T-helper 9 cell (primary cell): ENCODE results near the gene STAP2.

Experiments
- DNase-seq: peaks from one replicate; pipeline ENCODE4 v3.0.0-alpha.2; 2020
- total RNA-seq, 2 donors: gene quantifications; one replicate each; lab custom pipeline; 2026; lab: John Stamatoyannopoulos, UW

Gene STAP2
- 0.24 to 0.91 reads per million in 2 donors for total RNA-seq

GRCh38 chr19:4338441-4339355 lies at the start of gene STAP2:
Gene STAP2, minus strand, starts transcription at chr19:4338827. Its CDS starts 74 bp downstream, at chr19:4338753.
- no peak for DNase-seq

- no peak for DNase-seq
These were observed 47.6 kb upstream of the STAP2 start for GRCh38 chr19:4386041-4386782.

- DNase-seq = no peak
These were observed 46.8 kb upstream of the STAP2 start for GRCh38 chr19:4385291-4386040.

- DNase-seq = peak; percentile 57
These were observed 41.7 kb upstream of the STAP2 start for GRCh38 chr19:4380254-4380727.

- peak; percentile 17 for DNase-seq
These were observed 41.0 kb upstream of the STAP2 start for GRCh38 chr19:4379383-4380253.

- no peak for DNase-seq
These were observed 40.3 kb upstream of the STAP2 start for GRCh38 chr19:4378886-4379285.

- DNase-seq = no peak
These were observed 38.6 kb upstream of the STAP2 start for GRCh38 chr19:4376991-4377781.

GRCh38 chr19:4376671-4376990 lies 38.0 kb upstream of the STAP2 start:
- no peak for DNase-seq

GRCh38 chr19:4376028-4376670 lies 37.5 kb upstream of the STAP2 start:
- no peak for DNase-seq

GRCh38 chr19:4375164-4376027 lies 36.8 kb upstream of the STAP2 start:
- DNase-seq = no peak

- DNase-seq = no peak
These were observed 36.0 kb upstream of the STAP2 start for GRCh38 chr19:4374498-4375163.

- no peak for DNase-seq
These were observed 35.2 kb upstream of the STAP2 start for GRCh38 chr19:4373601-4374497.

- no peak for DNase-seq
These were observed 34.4 kb upstream of the STAP2 start for GRCh38 chr19:4373013-4373367.

- DNase-seq = no peak
These were observed 33.8 kb upstream of the STAP2 start for GRCh38 chr19:4372165-4373012.

GRCh38 chr19:4371247-4372164 lies 32.9 kb upstream of the STAP2 start:
- DNase-seq = no peak
